GM18907 (cell line): Measurements from ENCODE around the gene ASXL3.
A peak's percentile ranks its signal among the peaks of the same experiment; 100 is the strongest.

Experiments used
- ATAC-seq: cut with Tn5 transposase; IDR thresholded peaks from one replicate; pipeline ENCODE4 v1.9.1; 2021; ENCODE audit warnings: mild to moderate bottlenecking, moderate library complexity; ENCODE audit not compliant: unreplicated experiment

ASXL3 gene

GRCh38 chr18:33577685-33578517 is at the start of gene ASXL3:
Gene ASXL3 (plus strand): TSS chr18:33578219. CDS start chr18:33578632, 413 bp downstream.
- peak; percentile 54 for ATAC-seq

DNA sequence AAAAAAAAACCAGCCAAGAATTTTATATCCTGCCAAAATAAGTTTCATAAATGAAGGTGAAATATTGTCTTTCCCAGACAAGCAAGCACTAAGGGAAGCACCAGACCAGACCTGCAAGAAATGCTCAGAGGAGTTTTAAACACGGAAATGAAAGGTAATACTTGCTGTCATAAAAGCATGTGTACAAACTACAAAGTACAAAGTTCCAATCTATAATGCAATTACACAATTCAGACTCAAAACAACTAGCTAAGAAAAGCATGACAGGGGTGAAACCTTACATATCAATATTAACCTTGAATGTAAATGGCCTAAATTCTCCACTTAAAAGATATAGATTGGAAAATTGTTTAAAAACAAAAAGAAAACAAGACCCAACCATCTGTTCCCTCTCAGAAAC is 45.0 kb upstream of the ASXL3 start:
- no peak for ATAC-seq

DNA sequence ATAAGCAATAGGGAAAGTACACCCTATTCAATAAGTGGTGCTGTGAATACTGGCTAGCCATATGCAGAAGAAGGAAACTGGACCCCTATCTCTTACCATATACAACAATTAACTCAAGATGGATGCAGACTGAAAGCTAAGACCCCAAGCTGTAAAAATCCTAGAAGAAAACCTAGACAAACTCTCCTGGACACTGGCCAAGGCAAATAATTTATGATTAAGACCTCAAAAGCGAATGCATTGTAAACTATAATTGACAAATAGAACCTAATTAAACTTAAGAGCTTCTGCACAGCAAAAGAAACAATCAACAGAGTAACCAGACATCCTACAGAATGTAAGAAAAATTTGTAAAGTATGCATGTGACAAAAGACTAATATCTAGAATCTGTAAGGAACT is 41.1 kb upstream of the ASXL3 start:
- ATAC-seq = no peak

GRCh38 chr18:33538418-33539042 is 39.5 kb upstream of the ASXL3 start:
- no peak for ATAC-seq

DNA sequence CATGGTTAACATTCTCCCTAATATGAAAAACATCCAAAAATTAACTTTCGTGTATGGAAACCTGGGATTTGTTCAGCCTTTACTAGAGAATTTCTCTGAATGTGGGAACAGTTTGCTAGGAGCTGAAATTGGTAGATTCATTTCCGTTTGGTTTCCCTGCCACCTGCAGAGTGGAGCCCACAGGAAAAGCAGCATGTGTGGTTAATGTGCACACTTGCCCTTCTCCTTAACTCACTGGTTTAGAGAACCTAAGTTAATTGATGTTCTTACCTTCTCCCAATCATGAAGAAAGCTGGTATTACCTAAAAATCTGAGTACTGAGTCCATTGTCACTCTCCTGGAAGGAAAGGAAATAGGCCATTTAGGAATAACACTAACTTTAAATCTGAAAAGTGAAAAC is 37.6 kb upstream of the ASXL3 start:
- ATAC-seq = no peak

- no peak for ATAC-seq
Measured at GRCh38 chr18:33541316-33541715, 36.7 kb upstream of the ASXL3 start.

- ATAC-seq = no peak
Measured at GRCh38 chr18:33556846-33557245, 21.2 kb upstream of the ASXL3 start.

DNA sequence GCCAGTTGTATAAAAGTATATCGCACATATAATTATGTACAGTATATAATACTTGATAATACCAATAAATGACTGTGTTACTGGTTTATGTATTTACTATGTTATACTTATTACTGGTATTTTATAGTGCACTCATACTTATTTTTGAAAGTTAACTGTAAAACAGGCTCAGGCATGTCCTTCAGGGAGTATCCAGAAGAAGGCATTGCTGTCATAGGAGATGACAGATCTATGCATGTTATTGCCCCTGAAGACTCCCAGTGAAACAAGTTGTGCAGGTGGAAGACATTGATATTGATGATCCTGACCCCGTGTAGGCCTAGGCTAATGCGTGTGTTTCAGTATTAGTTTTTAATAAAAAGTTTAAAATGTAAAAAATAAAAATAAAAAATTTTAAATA is 20.3 kb upstream of the ASXL3 start:
- no peak for ATAC-seq

DNA sequence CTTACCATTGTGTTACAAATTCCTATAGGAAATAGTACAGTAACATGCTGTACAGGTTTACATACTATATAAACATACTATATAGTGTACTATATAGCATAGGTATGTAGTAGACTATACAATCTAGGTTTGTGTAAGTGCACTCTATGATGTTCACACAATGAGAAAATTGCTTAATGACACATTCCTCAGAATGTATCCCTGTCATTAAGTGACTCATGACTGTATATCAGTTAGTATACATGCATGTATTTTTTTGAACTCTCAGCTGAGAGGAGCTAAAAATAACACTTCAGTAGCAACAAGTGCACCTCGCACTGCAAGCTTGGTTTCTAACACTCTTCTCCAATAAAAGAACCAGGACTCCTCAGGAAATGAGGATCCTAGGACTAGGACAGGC is 19.5 kb upstream of the ASXL3 start:
- no peak for ATAC-seq

DNA sequence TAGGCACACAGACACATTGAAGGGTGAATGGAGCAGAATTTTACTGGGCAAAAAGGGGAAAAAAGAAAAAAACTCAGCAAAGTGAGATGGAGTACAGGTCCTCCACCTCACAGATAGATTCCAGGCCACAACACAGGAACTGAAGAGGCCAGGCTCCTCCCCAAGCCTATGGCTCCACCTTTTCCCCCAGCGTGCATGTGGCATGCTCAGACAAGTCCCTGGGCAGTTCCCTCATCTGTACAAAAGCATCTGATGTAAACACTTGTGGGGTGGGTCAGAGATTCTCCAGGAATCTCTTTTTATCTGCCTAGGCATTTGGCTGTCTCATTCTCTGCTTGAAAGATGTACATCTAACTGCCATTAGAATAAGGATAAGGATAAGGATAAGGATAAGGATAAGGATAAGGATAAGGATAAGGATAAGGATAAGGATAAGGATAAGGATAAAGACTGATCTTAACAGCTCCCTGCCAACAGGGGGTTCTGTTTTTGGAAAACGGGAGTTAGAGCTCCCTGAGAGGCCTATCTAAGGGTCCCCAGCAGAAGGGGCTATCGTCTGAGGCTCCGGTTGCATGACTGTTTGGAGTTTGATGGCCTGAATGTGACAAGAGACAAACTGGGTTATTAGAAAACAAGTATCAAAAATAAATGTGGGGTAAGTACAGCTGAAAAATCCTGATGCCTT is 17.2 kb upstream of the ASXL3 start:
- ATAC-seq = peak; percentile 93

DNA sequence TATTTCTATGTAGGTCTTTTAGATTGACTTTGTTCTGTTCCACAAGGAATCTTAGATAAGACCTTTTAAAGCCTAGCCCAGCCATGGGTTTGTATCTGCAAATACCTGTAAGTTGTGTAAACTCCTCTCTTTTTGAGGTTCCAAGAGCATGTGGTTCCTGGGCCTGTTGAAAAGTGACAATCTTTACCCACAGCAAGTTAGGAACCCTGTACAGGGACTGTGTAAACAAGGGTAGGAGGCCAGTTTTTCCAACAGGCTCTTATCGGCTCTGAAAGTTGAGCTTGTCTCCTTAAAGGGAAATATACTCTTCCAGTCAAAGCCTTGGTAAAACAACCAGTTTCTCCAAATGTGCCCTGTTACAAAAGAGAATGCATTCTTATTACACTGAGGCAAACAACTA is 15.3 kb upstream of the ASXL3 start:
- no peak for ATAC-seq

- no peak for ATAC-seq
Measured at GRCh38 chr18:33567705-33568104, 10.3 kb upstream of the ASXL3 start.

DNA sequence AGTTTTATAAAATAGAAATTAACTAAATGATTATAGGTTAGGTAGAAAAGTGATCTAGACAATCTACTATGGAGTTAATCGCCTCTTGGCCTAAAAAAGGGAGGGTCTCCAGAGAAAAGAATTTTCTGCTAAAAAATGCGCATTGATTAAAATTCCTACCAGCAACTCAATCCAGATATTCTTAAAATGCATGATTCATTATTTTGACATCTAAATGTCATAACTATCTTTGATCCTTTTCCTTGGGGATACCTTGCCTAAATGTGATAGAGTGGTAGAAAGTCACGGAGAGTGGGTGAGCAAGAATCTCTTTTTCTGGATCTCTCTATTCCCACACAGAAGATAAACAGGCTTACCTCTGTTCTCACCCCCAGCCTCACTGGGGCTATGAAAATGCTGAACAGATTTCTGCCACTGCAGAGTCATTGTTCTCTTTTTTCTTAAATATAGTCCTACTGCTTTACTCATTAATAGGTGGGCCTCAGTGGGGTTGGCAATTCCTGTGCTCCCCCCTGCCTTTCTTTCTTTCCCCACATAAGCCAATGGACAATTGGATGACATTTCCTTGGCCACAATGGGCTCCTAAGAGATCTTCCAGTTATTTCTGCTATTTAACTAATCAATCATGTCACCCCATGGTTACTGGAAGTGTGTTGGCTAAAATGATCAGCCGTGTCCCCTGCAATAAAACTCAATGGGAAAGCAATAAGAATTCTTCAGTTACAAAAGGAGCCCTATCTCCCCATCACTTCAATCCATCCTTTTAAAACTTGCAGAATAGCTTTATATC is 5.8 kb upstream of the ASXL3 start:
- ATAC-seq = no peak

GRCh38 chr18:33573193-33573592 is 4.8 kb upstream of the ASXL3 start:
- ATAC-seq = no peak

- ATAC-seq = no peak
Measured at GRCh38 chr18:33575451-33575850, 2.6 kb upstream of the ASXL3 start.

DNA sequence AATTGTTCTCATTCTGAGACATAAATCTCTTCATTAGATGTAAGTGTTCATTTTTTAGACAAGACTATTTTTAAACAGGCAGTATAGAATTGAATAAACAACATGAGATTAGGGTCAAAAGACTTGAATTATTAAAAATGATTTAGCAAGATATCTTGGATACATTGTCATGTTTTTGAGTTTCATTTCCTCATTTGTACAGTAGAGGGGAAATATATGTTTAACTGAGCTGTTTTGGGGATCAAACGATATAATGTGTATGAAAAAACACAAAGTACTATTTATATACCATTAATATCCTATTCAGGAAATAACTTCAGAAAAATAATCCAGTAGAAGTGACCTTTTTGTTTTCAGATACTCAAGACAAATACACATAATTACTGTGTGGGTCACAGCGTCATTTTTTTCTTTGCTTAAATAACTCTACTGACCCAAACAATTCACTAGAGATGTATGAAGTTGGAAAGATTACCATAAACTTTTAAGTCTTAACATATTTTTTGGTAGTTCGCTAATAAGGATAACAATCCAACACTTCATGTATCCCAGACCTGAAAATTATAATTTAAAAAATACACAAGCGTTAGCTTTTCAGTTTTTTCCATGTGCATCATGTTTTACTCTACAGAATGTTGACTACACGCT is 896 bp upstream of the ASXL3 start:
- no peak for ATAC-seq

- no peak for ATAC-seq
Measured at GRCh38 chr18:33578518-33579348, 714 bp downstream of the ASXL3 start.

DNA sequence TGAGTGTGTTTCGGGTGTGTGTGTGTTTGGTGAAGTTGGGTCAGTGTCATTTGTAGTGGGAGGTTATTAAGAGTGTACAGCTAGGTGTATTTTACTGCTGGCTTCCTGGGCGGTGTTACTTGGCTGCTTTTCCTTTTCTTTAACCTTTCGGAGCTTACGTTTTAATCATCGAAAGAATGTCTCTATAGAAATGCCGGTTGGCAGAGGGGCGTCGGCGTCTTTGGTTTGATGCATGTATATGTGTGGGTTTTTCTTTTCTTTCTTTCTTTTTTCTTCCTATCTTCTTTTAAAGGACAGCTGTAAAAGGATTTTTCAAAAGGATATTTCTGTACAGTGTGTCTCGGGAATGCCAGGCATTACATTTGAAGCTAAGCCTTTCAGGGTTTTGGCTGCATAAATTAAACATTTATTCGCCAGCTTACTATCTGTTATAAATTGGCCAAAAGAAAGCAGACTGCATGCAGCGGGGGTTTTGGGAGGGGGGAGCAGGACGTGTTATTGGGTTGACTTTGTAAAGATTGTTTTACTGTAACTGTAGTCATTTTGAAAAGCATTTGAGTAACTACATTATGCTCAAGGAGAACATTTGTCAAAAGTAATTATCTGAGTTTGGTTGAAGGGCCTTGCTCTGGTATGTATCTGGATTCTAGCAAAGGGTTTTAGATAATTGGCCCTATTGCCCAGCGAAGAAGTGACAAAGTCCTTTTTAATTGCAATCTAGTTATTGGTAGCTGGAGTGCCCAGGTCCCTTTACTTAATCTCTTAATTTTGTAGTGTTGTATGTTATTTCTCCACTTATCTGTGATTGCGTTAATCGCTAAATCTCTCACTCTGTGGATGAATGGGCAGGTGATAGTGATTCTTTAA is 1.6 kb downstream of the ASXL3 start:
- ATAC-seq = no peak

DNA sequence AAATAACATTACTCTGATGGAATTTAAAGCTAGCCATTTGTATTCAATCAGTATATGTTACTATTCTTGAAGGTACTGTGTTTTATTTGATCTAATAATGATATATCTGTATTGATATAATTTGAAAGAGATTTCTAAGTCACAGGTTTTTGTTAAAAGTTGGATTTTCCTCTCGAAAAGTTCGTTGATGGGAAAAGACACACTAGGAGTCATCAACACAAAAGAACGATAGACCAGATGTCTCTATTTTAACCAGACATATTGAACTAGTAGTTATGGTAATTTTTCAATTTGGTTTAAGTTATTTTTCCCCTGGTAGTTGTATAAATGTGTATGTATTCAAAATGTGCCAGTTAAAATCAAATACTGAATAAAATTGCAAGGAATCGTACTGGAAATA is 2.5 kb downstream of the ASXL3 start:
- ATAC-seq = no peak
